Gastroesophageal sphincter (tissue), 3 donors: ENCODE results near the gene ZNF891.

Experiments
- CTCF ChIP-seq, 4 experiments: fragments of 200-600 bp in 2 of 4; fragments of 450-650 bp in 2 of 4; sonication (generic) in 1 of 4; IDR thresholded peaks; one replicate each; pipeline ENCODE4 v1.5.1; 2017 to 2019; ENCODE audit warnings: antibody characterized with exemption in 4 of 4, mild to moderate bottlenecking in 2 of 4, moderate library complexity in 2 of 4
- EP300 ChIP-seq: sonication (generic); formaldehyde crosslinking; IDR thresholded peaks from one replicate; pipeline ENCODE4 v1.6.1; 2017; ENCODE audit warnings: antibody characterized with exemption, mild to moderate bottlenecking

GRCh38 chr12:133165776-133166175 lies 35.7 kb upstream of the ZNF891 start:
- TF ChIP-seq EP300 = no peak
- TF ChIP-seq CTCF (IDR thresholded peaks at IDR 0.05) = no peak
